NCI-H2227 treated with DMSO at 0.1 percent for 48 hours (cell line): ENCODE results near the gene CLCN2.

Experiments used
- DNase-seq: peaks from one replicate; lab custom pipeline; 2025; lab: John Stamatoyannopoulos, UW

CLCN2 gene

DNA sequence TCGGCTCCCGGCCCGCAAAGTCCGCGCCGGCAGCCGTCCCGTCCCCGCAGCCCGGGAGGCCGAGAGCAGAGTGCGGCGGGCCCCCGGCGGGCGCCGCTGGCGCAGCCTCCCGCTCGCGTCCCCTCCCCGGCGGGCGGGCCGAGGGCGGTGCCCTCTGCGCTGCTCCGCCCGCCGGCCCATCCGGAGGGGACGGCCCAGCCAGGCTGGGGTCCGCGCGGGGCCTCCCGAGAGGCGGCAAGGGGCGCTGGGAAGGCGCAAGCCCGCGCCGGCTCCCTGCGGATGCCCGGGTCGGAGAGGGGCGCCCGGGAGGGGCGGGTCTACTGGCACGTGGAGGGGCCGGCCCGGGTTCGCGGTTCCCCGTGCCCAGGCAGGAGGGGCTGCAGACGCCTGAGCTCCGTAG is at the start of gene CLCN2, which contains the start of gene POLR2H:
Gene CLCN2 (minus strand): TSS at position 74 of the 400 bp plus-strand sequence. CDS start 126 bp downstream, outside the sequence.
Gene POLR2H (plus strand): TSS at position 179 of the 400 bp plus-strand sequence. CDS start 1,783 bp downstream, outside the sequence.
- peak; percentile 36 for DNase-seq

DNA sequence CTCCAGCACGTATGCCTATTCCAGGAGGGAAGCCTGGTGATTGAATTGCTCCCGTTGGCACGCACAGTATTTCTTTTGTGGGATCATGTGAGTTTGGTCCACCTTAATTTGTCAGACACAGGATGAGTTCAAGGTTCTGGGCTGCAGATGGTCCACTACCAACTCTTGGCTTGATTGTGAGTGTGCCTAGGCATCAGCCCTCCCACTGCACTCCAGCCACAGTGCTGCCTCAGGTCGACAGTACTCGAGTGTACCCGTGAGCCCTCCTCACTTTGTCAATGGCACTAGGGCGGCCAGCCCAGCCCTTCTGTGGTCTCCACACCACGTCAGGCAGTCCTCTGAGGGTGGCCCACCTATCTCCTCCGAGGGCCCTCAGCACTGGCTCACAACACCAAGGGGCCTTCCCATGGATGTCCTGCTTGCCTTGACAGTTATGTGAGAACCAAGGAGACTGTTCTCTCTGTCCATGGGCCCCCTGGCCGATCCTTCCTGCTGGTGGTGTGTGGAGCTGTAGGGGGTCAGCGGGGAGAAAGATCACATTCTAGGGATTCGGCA is 48.6 kb upstream of the CLCN2 start:
- DNase-seq = no peak

DNA sequence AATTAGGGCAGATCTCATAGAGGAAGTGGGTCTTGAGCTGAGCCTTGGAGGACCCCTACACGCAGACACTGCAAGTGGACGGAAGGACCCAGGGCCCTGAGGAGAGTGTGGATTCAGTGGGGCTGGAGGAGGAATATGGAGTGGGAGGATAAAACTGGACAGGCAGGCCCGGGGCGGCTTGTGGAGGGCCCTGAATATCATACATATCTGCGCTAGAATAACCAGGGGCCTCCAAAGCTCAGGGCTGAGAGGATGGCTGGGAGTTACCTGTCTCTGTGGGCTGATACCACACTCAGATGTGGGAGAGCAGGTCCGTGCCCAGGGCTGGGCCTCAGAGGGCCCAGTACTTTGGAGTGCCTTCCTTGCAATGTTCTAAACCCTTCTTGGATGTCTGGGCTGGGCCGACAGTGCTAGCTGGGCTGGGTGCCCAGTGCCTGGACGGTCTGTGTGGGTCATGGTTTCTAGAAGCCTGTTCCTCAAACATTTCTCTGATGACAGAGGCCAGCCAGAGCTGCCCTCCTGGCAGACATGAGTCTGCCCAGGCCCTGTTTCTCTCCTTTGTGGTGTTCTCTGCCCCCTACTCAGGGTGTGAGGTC is 48.0 kb upstream of the CLCN2 start:
- no peak for DNase-seq

DNA sequence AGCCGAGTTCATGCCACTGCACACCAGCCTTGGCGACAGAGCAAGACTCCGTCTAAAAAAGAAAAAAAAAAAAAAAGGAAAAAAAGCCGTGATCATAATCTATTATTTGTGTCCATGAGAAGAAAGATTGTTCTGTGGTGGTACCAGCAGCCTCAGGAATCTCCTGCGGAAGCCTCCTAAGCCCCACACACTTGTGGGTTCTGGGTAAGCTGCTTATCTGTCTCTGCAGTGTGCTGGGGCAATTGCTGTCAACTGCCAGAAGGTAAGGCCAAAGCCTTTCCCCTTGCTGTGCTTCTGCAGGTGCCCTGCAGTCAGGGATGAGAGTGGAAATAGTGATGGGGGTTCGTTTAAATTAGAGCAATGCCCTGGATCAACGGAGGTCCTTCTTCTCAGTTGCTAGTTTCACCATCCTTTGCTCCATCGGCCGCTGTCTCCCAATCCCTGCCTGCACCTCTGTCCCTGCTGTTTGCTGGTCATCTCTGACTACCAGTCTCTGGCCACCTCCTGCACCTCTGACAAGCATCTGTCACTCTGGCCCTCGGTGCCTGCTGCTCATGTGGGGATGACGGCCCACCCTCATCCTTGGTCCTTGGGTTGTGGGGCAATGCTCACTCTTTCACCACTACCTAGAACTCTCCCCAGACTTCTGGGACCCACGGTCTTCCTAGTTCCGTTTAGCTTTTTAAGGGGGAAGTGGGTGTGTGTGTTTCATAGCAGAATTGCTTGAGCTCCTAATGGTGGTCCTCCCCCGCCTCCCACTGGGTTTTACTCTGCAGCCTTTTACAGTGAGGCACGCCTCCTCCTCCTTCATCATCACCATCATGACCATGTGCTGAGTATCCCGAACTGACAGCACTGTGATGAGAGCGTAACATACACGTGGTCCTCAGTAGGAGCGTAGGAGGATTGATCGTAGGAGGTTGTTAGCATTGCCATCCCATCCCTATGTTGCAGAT is 43.9 kb upstream of the CLCN2 start:
- no peak for DNase-seq

DNA sequence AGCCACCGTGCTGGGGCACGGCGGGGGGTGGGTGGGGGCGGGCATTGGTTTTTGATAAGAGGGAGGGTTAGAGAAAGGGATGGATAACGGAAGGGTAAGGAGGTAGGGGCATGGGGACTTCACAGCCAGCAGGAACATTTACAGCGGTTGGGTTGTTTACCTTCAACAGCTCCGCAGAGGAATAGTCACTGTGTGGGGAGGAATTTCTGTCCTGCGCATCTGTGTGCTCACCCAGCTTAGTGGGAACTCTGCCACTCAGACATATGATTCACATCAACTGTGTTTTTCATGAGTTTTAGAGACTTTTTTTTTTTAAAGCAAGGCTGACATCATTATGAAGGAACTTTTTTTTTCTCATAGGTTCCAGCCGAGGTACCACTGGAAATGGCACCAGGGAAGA is 38.0 kb upstream of the CLCN2 start:
- DNase-seq = no peak

DNA sequence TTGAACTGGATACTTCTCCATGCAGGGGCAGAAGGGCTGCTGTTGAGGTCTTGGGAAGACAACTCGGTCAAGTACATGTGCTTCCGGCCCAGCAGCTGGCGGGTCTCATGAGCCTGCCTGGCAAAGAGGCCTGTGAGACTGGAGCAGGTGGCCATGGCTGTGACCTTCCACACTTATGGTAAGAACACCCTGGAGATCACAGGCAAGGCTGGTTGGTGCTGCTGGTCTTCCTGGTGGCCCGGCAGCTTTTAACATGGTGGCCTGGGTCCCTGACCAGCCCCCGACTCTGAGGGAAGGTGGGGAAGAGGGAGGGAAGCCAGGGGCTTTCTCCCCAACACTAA is 33.9 kb upstream of the CLCN2 start:
- DNase-seq = no peak

DNA sequence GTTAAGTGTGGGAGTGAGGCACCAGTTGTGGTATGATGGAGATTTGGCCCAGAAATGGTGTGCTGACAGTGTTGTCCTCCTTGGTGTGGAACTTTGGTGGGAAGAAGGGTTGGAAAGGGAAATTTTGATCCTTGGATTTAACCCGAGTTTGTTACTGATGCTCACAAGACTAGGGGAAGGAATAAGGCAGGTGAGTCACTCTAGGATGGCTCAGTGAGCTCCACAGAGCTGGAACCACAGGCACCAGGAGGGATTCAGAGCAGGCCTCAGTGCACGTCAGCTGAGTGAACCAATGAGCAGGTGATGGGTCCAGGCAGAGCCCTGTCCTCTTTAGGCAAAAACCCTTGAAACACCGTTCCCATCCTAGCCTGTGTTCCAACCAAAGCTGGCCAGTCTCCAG is 29.9 kb upstream of the CLCN2 start:
- DNase-seq = no peak

DNA sequence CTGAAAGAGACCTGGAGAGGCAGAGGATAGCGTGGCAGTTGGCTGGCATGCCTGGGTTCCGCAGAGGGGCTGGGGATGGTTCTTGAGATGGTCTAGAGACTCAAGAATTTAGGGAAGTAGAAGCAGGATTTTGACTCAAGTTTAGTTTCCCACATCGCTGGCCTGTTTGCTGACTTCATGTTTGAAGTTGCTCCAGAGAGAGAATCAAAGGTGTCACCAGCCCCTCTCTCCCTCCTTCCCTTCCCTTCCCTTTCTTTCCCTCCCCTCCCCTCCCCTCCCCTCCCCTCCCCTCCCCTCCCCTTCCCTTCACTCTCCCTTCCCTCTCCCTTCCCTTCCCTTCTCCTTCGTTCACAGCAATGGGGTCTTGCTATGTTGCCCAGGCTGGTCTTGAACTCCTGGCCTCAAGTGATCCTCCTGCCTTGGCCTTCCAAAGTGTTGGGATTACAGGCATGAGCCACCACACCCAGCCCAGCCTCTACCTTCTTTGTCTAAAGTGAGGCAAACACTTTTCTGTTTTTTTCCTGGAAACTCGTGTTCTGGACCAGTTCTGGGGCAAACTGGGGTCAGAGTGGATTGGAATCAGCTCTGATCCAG is 28.6 kb upstream of the CLCN2 start:
- DNase-seq = no peak

DNA sequence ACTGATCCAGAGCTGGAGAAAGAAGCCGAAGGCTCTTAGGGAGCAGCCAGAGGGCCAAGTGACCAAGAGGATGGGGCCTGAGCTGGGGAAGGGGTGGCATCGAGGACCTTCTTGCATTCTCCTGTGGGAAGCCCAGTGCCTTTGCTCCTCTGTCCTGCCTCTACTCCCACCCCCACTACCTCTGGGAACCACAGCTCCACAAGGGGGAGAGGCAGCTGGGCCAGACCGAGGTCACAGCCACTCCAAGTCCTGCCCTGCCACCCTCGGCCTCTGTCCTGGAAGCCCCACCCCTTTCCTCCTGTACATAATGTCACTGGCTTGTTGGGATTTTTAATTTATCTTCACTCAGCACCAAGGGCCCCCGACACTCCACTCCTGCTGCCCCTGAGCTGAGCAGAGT is 28.0 kb upstream of the CLCN2 start:
- DNase-seq = no peak

DNA sequence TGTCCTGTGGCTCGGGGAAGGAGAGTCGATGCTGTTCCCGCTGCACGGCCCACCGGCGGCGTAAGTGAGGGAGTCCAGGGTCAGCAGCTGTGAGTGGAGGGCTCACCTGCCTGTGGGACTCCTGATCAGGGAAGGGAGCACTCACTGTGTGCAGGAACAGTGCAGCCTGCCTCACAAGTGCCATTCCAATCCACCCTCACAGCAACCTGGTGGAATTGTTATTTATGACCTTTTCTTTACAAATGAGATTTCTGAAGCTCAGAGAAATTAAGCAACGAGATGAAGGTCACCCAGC is 27.5 kb upstream of the CLCN2 start:
- DNase-seq = no peak

DNA sequence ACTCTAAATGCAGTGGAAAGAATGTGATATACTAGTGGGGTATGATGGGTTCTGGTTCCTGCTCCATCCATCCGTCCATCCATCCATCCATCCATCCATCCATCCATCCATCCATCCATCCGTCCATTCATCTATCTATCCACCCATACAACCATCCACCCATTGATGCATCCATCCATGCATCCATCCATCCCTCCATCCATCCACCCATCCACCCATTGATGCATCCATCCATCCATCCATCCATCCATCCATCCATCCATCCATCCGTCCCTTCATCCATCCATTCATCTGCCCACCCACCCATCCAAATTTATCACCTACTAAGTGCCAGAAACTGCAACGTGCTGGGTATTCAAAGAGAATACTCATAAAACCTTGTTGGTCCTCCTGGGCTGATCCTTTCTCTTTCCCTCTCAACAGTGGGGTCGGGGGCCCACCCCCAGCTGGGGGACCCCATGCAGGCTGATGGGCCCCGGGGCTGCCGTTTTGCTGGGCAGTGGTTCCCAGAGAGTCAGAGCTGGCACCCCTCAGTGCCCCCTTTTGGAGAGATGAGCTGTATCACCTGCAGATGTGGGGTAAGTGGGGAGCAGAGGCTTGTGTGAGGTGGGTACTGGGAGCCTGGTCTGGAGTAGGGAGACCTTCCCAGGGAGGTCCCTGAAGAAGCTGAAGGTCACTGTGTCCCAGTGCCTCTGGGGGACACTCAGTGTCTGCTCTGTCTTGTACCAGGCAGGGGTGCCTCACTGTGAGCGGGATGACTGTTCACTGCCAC is 26.9 kb upstream of the CLCN2 start:
- DNase-seq = no peak

DNA sequence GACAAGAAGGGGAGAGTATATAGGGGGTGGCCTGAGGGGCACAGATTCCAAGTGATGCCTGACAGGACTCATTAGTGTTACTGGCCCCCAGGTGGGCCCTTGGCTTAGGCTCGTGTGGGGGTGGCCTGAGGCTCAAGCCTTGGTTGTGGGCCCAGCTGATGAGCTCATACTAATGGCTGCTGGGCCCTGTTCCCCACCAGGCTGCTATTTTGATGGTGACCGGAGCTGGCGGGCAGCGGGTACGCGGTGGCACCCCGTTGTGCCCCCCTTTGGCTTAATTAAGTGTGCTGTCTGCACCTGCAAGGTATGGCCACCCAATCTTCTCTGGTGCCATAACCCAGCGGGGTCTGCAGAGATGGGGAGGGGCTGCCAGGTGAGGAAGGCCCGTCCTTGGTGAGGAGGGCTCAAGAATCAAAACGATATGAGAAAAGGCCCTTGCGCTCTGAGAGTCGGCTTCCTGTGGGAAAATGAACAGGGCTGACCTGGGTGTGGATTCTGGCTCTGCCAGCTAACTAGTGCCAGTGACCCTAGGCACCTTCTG is 25.8 kb upstream of the CLCN2 start:
- no peak for DNase-seq

DNA sequence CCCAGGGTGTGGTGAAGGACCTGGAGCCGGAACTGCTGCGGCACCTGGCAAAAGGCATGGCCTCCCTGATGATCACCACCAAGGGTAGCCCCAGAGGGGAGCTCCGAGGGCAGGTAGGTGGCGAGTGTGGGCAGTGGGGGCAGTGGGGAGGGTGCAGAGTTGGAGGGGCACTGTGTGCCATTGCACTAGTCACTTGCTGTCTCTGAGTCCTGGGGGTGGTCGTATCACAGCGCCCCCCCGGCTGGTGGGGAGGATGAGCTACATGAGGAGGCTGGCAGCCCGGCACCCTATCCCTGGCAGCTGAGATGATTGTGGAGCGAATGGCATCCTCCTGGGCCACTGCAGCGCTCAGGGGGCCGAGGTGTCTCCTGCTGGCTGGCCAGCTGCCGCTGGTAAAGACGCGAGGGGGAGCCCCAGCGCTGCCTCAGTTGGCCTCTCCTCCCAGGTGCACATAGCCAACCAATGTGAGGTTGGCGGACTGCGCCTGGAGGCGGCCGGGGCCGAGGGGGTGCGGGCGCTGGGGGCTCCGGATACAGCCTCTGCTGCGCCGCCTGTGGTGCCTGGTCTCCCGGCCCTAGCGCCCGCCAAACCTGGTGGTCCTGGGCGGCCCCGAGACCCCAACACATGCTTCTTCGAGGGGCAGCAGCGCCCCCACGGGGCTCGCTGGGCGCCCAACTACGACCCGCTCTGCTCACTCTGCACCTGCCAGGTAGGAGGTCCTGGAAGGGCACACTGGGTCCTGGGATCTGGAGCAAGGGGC is 24.8 kb upstream of the CLCN2 start:
- DNase-seq = no peak

DNA sequence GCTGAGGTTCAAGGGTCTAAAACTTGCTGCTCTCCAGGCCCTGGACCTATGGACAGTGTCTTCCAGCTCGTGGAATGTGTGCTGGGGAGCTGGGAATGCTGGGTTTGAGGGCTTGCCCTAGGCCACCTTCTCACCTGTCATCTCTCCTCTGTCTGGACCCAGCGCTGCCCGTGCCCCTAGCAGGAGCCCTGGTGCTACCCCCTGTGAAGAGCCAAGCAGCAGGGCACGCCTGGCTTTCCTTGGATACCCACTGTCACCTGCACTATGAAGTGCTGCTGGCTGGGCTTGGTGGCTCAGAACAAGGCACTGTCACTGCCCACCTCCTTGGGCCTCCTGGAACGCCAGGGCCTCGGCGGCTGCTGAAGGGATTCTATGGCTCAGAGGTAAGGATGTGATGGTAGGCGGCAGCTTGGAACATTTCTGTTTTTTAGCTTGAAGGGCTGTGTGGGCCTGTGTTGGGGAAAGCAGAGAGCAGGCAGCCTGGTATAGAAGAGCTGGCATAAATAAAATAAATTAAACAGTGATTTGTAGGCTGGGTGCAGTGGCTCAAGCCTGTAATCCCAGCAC is 23.5 kb upstream of the CLCN2 start:
- no peak for DNase-seq

DNA sequence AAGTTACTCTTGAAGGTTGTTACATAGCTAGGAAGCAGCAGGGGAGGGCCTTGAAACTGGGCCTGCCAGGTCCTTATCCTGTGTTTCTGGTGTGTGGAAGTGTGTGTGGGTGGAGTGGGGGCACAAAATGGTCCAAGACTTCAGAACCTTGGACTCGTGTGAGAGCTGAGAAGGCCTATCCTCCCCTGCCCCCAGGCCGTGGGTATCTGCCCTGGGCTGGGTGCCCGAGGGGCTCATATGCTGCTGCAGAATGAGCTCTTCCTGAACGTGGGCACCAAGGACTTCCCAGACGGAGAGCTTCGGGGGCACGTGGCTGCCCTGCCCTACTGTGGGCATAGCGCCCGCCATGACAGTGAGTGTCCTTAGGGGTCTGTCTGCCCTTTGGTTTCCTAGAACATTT is 22.9 kb upstream of the CLCN2 start:
- no peak for DNase-seq

DNA sequence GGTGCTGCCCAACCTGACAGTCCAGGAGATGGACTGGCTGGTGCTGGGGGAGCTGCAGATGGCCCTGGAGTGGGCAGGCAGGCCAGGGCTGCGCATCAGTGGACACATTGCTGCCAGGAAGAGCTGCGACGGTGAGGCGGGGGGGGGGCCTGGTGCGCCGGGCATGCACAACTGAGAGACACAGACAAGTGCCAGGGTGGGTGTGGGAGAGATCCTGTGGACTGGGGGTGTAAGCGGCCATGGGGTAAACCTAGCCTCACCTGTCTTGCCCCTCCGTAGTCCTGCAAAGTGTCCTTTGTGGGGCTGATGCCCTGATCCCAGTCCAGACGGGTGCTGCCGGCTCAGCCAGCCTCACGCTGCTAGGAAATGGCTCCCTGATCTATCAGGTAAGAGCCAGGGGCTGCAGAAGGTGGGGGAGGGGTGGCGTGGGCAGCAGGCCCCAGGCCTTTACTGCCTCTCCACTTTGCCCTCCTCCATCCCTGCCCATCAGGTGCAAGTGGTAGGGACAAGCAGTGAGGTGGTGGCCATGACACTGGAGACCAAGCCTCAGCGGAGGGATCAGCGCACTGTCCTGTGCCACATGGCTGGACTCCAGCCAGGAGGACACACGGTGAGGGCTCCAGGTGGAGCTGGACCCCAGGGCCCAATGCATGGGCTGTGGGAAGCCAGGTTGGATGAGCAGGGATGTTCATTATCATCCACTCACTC is 21.8 kb upstream of the CLCN2 start:
- no peak for DNase-seq

DNA sequence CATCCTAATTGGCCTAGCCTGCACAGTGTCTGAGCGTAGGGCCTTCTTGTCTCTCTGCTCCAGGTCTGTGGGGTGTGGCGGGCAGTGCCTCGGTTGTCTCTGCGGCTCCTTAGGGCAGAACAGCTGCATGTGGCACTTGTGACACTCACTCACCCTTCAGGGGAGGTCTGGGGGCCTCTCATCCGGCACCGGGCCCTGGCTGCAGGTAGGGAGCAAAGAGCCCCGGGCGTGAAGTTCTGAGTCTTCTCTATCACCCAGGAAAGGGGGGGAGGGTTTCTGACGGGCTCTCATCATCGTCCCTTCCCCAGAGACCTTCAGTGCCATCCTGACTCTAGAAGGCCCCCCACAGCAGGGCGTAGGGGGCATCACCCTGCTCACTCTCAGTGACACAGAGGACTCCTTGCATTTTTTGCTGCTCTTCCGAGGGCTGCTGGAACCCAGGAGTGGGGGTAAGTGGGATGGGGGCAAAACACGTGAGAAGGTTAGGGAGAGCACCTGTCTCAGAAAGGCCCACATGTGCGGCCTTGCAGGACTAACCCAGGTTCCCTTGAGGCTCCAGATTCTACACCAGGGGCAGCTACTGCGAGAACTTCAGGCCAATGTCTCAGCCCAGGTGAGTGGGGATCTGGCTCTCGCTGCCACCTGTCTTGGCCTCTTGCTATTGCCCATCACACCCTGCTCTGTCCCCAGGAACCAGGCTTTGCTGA is 21.1 kb upstream of the CLCN2 start:
- no peak for DNase-seq

DNA sequence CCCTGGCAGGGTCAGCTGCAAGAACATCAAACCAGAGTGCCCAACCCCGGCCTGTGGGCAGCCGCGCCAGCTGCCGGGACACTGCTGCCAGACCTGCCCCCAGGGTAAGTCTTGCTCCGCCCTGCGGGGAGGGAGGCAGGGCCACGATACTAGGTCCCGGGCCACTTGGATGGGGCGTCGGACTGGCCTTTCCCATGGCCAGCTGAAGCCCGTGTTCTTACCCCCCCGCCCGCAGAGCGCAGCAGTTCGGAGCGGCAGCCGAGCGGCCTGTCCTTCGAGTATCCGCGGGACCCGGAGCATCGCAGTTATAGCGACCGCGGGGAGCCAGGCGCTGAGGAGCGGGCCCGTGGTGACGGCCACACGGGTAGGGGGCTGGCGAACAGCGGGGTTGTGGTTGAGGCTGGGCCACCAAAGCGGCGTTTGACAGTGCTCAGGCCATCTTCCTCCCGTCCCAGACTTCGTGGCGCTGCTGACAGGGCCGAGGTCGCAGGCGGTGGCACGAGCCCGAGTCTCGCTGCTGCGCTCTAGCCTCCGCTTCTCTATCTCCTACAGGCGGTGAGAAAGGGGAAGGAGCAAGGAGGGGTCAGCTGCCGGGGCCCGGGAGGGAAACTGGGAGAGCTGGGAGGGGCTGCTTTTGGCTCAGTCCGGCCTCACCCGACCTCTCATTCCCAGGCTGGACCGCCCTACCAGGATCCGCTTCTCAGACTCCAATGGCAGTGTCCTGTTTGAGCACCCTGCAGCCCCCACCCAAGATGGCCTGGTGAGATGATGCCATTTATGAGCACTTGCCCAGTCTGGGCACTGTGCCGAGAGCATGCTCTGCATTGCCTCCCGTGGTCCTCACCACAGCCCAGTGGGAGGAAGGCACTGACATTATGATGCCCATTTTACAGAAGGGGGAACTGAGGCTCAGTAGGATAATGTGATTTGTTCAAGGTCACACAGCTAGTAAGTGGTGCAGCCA is 20.1 kb upstream of the CLCN2 start:
- no peak for DNase-seq
